HG03045 (cell line): ENCODE results near the gene COX6A1.
A peak's percentile ranks its signal among the peaks of the same experiment; 100 is the strongest.
"Not testable (repeated sequence)": the region's sequence is repeated elsewhere in the genome, so short reads cannot be mapped to it uniquely, and the experiment has no call there.

Experiments used
- ATAC-seq: cut with Tn5 transposase; IDR thresholded peaks from one replicate; pipeline ENCODE4 v1.9.1; 2021; ENCODE audit warnings: mild to moderate bottlenecking, moderate library complexity; ENCODE audit not compliant: unreplicated experiment

COX6A1 gene

GRCh38 chr12:120425797-120426196 is 12.1 kb upstream of the COX6A1 start:
- ATAC-seq, result no peak

DNA sequence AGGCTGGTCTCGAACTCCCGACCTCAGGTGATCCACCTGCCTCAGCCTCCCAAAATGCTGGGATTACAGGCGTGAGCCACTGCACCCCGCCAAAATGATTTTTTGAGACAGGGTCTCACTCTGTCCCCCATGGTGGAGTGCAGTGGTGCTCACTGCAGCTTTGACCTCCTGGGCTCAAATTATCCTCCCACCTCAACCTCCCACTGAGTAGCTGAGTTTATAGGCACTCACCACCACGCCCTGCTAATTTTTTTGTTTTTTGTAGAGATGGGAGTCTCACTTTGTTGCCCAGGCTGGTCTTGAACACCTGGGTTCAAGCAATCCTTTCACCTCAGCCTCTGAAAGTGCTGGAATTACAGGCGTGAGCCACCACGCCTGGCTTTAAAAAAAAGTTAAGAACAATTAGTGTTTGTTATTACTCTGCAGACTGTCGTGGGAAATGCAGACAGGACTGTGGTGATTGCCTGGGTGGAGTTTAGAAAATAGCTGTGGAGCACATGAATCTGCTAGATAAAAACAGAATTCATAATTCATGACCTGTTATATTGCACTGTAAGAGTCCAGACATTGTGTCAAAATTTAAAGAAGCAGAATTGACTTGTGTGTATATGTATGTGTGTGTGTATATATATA is 9.2 kb upstream of the COX6A1 start:
- no peak for ATAC-seq

DNA sequence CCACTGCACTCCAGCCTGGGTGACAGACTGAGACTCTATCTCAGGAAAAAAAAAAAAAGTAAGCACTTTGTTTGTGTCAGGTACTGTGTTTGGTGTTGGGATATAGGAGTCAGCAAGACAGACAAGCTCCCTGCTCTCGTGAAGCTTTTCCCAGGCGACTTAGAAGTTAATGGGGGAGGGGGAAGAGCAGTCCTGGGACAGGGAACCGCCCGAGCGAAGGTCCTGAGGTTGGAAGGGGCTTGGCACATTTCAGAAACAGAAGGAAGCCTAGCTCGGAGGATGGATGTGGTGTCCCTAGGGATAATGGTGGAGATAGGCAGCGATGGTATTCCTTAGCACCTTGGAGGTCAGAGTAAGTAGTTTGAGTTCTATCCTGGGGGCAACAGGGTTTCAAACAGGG is 8.5 kb upstream of the COX6A1 start:
- ATAC-seq, result no peak

GRCh38 chr12:120432772-120433525 is 5.0 kb upstream of the COX6A1 start:
- ATAC-seq, result no peak

DNA sequence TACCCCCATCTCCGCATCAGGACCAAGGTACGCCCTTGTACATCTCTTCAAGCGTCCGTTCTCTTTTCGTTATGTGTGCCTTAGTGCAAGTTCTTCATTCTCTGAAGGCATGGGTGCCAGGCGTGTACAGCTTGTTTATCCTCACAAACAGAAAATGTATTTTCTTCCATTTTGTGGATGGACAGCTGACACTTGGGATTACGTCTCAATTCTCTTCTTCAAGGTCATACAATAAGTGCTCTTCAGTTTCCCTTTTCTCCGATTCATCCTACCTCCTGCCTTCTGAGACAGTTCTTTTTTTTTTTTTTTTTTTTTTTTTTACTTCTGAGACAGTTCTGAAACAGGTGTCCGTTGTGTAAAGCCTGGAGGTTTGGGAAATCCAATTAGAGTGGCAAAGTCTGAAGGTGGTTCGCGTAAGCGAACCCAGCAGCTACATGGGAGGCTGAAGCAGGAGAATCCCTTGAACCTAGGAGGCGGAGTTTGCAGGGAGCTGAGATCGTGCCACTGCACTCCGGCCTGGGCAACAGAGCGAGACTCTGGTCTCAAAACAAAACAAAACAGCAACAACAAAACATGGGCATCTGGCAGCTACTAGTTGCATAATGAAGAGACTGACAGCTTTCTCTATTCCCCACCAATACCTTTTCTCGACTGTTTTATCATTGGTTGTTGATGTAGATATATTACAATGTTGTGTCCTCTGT is 734 bp downstream of the COX6A1 start:
- ATAC-seq, result no peak

DNA sequence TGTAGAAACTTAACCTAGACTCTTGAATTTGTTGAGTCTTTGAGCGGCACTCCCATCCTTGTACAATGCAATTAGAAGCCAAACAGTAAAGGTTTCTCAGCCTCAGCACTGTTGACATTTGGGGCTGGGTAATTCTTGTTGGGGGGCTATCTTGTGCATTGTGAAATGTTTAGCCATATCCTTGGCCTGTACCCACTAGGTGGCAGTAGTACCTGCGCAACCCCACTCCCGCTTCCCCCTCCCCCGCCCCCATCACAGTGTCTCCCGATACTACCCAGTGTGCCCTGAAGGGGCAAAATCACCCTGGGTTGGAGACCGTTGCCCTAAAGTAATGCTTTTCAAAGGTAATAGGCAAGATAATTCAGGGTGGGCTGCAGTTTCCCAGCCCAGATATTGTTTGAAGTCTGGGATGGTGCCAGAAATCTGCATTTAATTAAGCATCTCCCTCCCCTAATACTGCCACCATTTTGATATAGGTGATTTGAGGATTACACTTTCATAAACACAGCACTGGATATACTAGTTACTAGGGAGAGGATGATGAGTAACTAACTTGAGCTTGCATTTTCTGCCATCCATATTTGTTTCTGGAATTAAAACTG is 1.8 kb downstream of the COX6A1 start:
- ATAC-seq, result no peak

DNA sequence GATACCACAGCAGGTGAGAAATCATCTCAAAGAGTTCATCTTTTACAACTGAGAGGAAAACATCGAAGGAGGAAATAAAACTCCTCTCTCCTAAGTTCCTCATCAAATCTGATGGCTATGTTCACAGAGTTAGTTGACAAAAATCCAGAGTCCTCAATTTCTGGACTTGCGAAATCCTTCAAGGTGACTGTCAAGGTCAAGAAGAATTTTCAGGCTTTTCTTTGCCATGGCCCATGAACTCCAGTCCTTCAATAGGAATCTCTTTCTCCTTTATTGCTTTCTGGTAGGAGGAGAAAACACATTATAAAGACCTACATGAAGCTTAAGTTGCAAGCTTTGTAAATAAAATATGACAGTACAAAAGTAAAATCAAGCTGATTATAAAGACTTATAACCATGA is 6.8 kb downstream of the COX6A1 start:
- ATAC-seq, result no peak

DNA sequence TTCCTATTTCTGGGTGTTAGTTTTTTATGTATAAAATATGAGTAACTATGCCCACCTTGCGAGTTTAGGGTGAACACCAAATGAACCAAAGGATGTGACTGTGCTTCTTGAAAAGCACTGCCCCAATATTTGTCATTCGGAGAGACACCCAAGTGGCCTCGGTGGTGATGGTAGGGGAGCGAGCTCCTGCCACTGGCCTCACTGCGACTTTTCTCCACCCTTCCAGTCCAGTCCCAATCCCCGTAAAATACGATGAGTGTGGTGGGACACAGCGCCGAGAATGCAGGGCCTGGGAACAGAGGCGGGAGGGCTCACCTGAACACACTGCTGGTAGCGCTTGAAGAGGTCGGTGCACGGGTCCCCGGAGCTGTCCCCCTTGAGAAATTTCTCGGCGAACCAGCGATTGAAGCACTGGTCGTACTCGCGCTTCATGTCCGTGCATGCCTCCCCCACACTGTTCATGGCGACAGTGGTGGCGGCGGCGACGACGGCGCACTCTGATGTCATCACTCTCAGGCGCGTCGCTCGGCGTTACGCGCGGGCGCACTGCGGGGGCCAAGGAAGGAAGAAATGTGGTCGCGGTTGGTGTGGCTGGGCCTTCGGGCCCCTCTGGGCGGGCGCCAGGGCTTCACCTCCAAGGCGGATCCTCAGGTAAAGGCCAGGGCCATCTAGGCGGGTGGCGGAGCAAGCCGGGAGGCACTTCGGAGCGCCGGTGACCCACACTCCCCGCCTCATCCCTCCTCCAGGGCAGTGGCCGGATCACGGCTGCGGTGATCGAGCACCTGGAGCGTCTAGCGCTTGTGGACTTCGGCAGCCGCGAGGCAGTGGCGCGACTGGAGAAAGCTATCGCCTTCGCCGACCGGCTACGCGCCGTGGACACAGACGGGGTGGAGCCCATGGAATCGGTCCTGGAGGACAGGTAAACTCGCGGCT is 8.3 kb downstream of the COX6A1 start, which contains the start of the genes GATC and TRIAP1:
GATC (plus strand) TSS at position 534 of the 933 bp plus-strand sequence; CDS start at position 571, 37 bp downstream.
TRIAP1 (minus strand) TSS at position 474 of the 933 bp plus-strand sequence; CDS start at position 462, 12 bp downstream.
- peak; percentile 84 for ATAC-seq

- ATAC-seq, result not testable (repeated sequence)
These were observed 8.9 kb downstream of the COX6A1 start for GRCh38 chr12:120446844-120447178.

DNA sequence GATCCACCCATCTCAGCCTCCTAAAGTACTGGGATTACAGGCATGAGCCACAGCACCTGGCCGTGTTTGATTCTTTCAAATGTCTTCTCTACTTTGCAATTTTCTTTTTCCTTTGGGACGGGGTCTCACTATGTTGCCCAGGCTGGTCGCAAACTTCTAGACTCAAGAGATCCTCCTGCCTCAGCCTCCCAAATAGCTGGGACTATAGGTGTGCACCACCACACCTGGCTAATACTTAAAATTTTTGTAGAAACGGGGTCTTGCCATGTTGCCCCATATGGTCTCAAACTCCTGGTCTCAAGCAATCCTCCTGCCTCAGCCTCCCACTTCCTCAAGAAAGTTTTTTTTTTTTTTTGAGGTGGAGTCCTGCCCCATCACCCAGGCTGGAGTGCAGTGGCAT is 10.1 kb downstream of the COX6A1 start:
- ATAC-seq, result no peak

- ATAC-seq, result not testable (repeated sequence)
These were observed 14.6 kb downstream of the COX6A1 start for GRCh38 chr12:120452524-120452923.

GRCh38 chr12:120453060-120453750 is 15.3 kb downstream of the COX6A1 start:
- no peak for ATAC-seq

DNA sequence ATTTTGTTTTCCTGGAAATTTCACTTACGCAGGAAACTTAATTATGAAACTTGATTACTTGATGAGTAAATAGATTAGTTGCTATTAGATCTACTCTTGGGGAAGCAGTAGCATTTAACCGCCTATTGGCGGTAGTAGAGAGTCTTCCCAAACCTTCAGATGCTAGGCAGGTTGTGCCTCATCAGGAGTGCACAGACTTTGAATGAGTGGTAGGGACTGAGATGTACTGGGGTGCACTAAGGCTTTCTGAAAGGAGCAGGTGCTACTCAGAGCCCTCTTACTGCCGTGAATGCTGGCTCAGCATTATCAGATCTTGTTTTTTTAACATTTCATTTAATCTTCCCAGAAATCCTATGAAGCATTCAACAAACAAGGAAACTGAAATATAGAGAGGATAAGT is 16.1 kb downstream of the COX6A1 start:
- ATAC-seq, result no peak

- ATAC-seq, result no peak
These were observed 17.4 kb downstream of the COX6A1 start for GRCh38 chr12:120455302-120455701.

DNA sequence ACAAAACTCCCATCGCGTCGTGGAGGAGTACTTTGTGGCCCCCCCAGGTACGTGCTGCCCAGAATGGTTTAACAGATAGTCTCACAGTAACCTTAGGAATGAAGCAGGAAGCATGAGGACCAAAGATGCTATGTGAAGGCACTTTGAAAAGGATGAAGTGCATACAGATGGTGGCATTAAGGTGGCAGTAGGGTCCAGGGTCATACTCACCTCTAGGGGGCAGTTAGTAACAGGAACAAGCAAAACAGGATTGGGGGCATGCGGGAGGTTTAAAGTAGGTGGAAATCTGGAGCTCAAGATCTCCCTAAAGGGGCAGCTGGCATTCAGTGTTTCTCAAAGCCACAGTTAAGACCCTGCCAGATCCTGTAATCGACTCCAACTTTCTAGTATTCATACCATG is 19.2 kb downstream of the COX6A1 start:
- no peak for ATAC-seq

GRCh38 chr12:120460157-120460556 is 22.2 kb downstream of the COX6A1 start:
- no peak for ATAC-seq

DNA sequence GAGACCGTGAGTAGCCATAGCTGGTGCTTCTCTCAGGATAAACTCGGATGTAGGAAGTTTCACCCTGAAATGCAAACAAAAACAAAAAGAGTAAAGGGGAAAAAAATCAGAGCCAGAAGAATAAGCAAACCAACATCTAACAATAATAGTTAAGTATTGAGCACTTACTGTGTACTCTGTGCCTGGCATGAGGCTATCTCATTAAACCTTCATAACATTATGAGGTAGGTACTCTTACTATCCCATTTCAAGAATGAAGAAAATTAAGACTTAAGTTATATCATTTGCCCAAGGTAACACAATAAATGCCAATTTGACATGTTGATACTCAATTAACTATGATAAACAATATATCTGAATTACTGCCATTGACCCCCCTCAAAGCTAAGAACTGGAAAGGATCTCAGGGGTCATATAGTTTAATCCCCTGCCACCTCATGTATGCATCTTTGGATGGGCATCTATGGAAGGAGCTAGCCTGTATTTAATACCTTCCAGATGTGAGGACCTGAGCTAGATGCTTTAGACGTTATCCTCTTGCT is 24.3 kb downstream of the COX6A1 start:
- ATAC-seq, result no peak

DNA sequence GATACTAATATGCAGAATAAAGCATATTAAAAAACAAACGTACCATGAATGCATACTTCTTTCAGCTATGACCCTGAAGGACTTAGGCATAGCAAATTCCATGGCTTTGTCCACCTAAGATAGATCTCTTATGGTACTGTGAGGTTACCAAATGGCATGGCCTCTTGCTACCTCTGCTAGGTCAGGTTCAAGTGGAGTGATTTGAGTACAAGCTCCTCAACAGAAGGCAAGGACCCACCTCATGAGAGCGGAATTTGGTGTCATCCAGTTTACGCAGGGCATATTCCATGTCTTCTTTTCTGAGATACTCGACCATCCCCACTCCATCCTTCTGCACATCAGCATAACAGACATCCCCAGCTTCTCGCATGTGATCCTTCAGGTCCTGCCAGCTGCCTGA is 25.8 kb downstream of the COX6A1 start:
- ATAC-seq, result no peak

GRCh38 chr12:120465756-120466155 is 27.8 kb downstream of the COX6A1 start:
- no peak for ATAC-seq
